GM12864 (cell line): ENCODE results near the gene CLK1.

Experiments used
- DNase-seq: peaks from one replicate; pipeline ENCODE4 v3.0.0-alpha.2; 2011; ENCODE audit warnings: low read depth
- H3K4me3 ChIP-seq: 2 replicates; pipeline ENCODE4 v1.5.1; 2011; ENCODE audit warnings: mild to moderate bottlenecking, low read depth, low read length, control low read depth
- TF ChIP-seq, protein P1 (sequence below): IDR thresholded peaks from 2 replicates; pipeline ENCODE4 v1.5.1; 2011; ENCODE audit warnings: low read depth, mild to moderate bottlenecking, moderate library complexity, low read length, control low read depth, inconsistent platforms; ENCODE audit errors: missing control alignments

Gene CLK1

GRCh38 chr2:200863782-200864175, 679 bp downstream of the CLK1 start:
- DNase-seq, result no peak
- TF ChIP-seq, protein P1, sequence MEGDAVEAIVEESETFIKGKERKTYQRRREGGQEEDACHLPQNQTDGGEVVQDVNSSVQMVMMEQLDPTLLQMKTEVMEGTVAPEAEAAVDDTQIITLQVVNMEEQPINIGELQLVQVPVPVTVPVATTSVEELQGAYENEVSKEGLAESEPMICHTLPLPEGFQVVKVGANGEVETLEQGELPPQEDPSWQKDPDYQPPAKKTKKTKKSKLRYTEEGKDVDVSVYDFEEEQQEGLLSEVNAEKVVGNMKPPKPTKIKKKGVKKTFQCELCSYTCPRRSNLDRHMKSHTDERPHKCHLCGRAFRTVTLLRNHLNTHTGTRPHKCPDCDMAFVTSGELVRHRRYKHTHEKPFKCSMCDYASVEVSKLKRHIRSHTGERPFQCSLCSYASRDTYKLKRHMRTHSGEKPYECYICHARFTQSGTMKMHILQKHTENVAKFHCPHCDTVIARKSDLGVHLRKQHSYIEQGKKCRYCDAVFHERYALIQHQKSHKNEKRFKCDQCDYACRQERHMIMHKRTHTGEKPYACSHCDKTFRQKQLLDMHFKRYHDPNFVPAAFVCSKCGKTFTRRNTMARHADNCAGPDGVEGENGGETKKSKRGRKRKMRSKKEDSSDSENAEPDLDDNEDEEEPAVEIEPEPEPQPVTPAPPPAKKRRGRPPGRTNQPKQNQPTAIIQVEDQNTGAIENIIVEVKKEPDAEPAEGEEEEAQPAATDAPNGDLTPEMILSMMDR, result no peak
- peak overlapping the region; percentile 72 for H3K4me3 ChIP-seq

GRCh38 chr2:200862532-200863000, 1.9 kb downstream of the CLK1 start:
- DNase-seq, result peak; percentile 26
- TF ChIP-seq, protein P1, result no peak
- peak overlapping the region; percentile 72 for H3K4me3 ChIP-seq

DNA sequence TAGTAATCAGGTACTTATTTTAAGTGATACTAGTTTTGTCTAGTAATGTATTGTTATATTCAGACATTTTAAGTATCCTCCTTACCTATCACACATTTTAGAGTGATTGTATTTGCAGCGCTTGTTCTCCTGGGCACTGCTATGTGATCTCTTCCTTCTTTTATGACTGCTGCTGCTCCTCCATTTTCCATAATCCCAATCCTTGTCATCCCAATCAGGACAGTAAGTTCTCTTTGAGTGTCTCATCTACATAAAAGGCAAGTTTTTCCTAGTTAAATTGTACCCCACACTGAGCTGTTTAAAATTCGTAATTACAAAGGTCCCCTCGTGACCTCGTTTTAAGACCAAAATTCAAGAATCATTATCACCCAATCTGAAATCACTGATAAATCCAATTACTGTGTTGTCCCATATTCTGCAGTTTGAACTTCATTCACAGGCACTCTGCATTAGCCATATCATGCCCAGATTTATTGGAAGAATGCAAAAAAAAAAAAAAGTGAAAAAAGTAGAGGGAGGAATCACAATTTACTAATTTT, 2.8 kb downstream of the CLK1 start:
- TF ChIP-seq, protein P1, result no peak
- H3K4me3 ChIP-seq, result peak overlapping the region; percentile 72
- DNase-seq, result no peak

DNA sequence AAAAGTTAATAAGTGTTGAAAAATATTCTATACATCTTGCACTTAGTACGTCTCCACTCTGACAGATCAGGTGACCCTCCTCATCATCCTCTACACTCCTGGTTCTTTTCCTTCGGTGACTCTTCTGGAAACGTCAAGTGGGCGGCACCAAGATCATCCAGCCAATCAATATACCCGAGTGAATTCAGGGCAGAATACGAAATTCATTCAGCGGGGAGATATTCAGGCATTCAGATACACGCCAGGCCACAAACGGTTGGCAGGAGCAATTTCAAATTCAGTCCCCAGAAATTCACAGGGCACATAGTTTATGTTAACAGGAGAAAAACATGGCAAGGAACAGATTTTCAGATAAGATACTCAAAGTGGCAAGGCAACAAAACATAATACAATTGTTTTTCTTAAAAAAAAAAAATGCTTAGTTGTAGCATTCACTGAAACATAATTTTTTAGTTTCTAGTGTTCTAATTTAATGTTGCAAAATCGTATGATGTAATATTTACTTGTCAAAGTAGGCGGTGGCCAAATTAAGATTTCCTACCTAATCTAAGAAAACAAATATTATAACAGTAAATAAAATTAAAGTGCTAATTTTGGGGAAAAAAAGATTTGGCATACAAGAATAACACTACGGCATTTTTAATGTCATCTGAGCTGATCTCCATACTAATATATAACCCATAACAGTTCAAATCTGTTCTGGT, 4.2 kb downstream of the CLK1 start:
- no peak overlapping the region for H3K4me3 ChIP-seq
- no peak for DNase-seq
- TF ChIP-seq, protein P1, result no peak

DNA sequence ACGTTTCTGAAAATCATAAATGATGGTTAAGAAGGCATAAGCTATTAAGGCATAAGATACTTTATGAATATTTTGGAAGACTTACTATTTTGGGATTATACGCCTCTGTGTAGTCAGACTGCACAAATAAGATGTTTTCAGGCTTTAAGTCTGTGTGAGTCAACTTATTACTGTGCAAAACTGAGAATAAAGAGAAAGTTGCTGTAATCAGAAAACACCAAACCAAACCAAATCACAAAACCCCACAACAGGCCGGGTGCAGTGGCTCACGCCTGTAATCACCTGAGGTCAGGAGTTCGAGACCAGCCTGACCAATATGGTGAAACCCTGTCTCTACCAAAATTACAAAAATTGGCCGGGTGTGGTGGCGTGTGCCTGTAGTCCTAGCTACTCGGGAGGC, 7.7 kb downstream of the CLK1 start:
- DNase-seq, result no peak
- no peak overlapping the region for H3K4me3 ChIP-seq
- TF ChIP-seq, protein P1, result no peak

GRCh38 chr2:200852605-200853004, 11.9 kb downstream of the CLK1 start:
- H3K4me3 ChIP-seq, result no peak overlapping the region
- no peak for DNase-seq
- TF ChIP-seq, protein P1, result no peak
